WTC11 (cell line): ENCODE data around the gene PKP1. TPM values are rescaled to one million over a fixed set of nuclear protein-coding genes. Genes with fewer than 3 reads are reported as not detected.

Experiments
- ATAC-seq: fragments of 200-7000 bp; cut with Tn5 transposase; 2 replicates; pipeline ENCODE4 v1.10.0; 2021; ENCODE audit warnings: mild to moderate bottlenecking, moderate library complexity
- CTCF ChIA-PET: fragments of 300-600 bp; sonication (Branson Sonifier 250); formaldehyde crosslinking; loops from one replicate; lab custom pipeline; 2021; ENCODE audit warnings: antibody characterized with exemption; lab: Charles Lee
- POLR2A ChIA-PET: fragments of 350-600 bp; sonication (Branson Sonifier 250); formaldehyde crosslinking; loops from one replicate; lab custom pipeline; 2021; ENCODE audit warnings: antibody characterized with exemption; lab: Charles Lee
- DNase-seq: peaks from one replicate; pipeline ENCODE4 v3.0.0; 2021; ENCODE audit warnings: low spot score
- H3K27ac Mint-ChIP-seq: 2 replicates; pipeline ENCODE4 v1.8.0; 2021; ENCODE audit warnings: mixed read lengths
- H3K27me3 Mint-ChIP-seq: 2 replicates; pipeline ENCODE4 v1.8.0; 2021; ENCODE audit warnings: low read depth, mild to moderate bottlenecking, moderate library complexity, mixed read lengths
- H3K36me3 Mint-ChIP-seq: 2 replicates; pipeline ENCODE4 v1.8.0; 2021; ENCODE audit warnings: mixed read lengths
- H3K4me1 Mint-ChIP-seq: 2 replicates; pipeline ENCODE4 v1.8.0; 2022; ENCODE audit warnings: mixed read lengths
- H3K4me3 Mint-ChIP-seq: 2 replicates; pipeline ENCODE4 v1.8.0; 2021; ENCODE audit warnings: mild to moderate bottlenecking, moderate library complexity, mixed read lengths
- H3K9me3 Mint-ChIP-seq: 2 replicates; pipeline ENCODE4 v1.8.0; 2021; ENCODE audit warnings: mixed read lengths
- ATF1 ChIP-seq: sonication (generic); formaldehyde crosslinking; IDR thresholded peaks from 2 replicates; pipeline ENCODE4 v1.8.1; 2023; ENCODE audit warnings: mild to moderate bottlenecking, moderate library complexity, missing genetic modification reagents
- CREB1 ChIP-seq: sonication (generic); formaldehyde crosslinking; IDR thresholded peaks from 2 replicates; pipeline ENCODE4 v1.8.0; 2023; ENCODE audit warnings: mild to moderate bottlenecking, missing genetic modification reagents
- FOXK1 ChIP-seq: sonication (generic); formaldehyde crosslinking; IDR thresholded peaks from 2 replicates; pipeline ENCODE4 v1.8.0; 2022; ENCODE audit warnings: mild to moderate bottlenecking, moderate library complexity, missing genetic modification reagents
- FOXP1 ChIP-seq: sonication (generic); formaldehyde crosslinking; IDR thresholded peaks from 2 replicates; pipeline ENCODE4 v1.8.0; 2022; ENCODE audit warnings: missing genetic modification reagents, mild to moderate bottlenecking, moderate library complexity, borderline replicate concordance
- JUN ChIP-seq: sonication (generic); formaldehyde crosslinking; IDR thresholded peaks from 2 replicates; pipeline ENCODE4 v1.8.0; 2023; ENCODE audit warnings: mild to moderate bottlenecking, missing genetic modification reagents
- KAT7 ChIP-seq: sonication (generic); formaldehyde crosslinking; IDR thresholded peaks from 2 replicates; pipeline ENCODE4 v1.8.1; 2023; ENCODE audit warnings: missing genetic modification reagents, mild to moderate bottlenecking, borderline replicate concordance
- PRRX2 ChIP-seq: fragments of 250-450 bp; sonication (Bioruptor Pico); IDR thresholded peaks from 2 replicates; pipeline ENCODE4 v1.8.0; 2021; ENCODE audit warnings: mild to moderate bottlenecking
- RORB ChIP-seq: fragments of 250-450 bp; sonication (Bioruptor Pico); IDR thresholded peaks from 2 replicates; pipeline ENCODE4 v1.9.0; 2021; ENCODE audit warnings: mild to moderate bottlenecking
- TP53 ChIP-seq: sonication (generic); formaldehyde crosslinking; IDR thresholded peaks from 2 replicates; pipeline ENCODE4 v1.8.1; 2023; ENCODE audit warnings: mild to moderate bottlenecking, missing genetic modification reagents
- ZNF121 ChIP-seq: sonication (generic); formaldehyde crosslinking; IDR thresholded peaks from 2 replicates; pipeline ENCODE4 v1.8.0; 2023; ENCODE audit warnings: missing genetic modification reagents
- ZNF232 ChIP-seq: sonication (generic); formaldehyde crosslinking; IDR thresholded peaks from 2 replicates; pipeline ENCODE4 v1.8.0; 2022; ENCODE audit warnings: mild to moderate bottlenecking, missing genetic modification reagents
- total RNA-seq: library from RNA; stranded (reverse); gene quantifications from 3 replicates; pipeline ENCODE4 v1.2.3, GENCODE V29; 2021
- TF ChIP-seq, protein P1 (sequence below): sonication (generic); formaldehyde crosslinking; IDR thresholded peaks from 2 replicates; pipeline ENCODE4 v1.8.1; 2022; ENCODE audit warnings: mild to moderate bottlenecking, moderate library complexity, missing genetic modification reagents
- TF ChIP-seq, protein P2 (sequence below): sonication (generic); formaldehyde crosslinking; IDR thresholded peaks from 2 replicates; pipeline ENCODE4 v1.8.0; 2023; ENCODE audit warnings: missing genetic modification reagents, mild to moderate bottlenecking, borderline replicate concordance
- TF ChIP-seq, protein P3 (sequence below): fragments of 250-450 bp; sonication (Bioruptor Pico); IDR thresholded peaks from 2 replicates; pipeline ENCODE4 v1.9.0; 2021; ENCODE audit warnings: moderate library complexity, mild to moderate bottlenecking, inconsistent platforms, borderline replicate concordance
- TF ChIP-seq, protein P4 (sequence below): sonication (generic); formaldehyde crosslinking; IDR thresholded peaks from 2 replicates; pipeline ENCODE4 v1.8.1; 2022; ENCODE audit warnings: missing genetic modification reagents, borderline replicate concordance
- TF ChIP-seq, protein P5 (sequence below): sonication (generic); formaldehyde crosslinking; IDR thresholded peaks from 2 replicates; pipeline ENCODE4 v1.8.1; 2023; ENCODE audit warnings: mild to moderate bottlenecking, missing genetic modification reagents
- TF ChIP-seq, protein P6 (sequence below): sonication (generic); formaldehyde crosslinking; IDR thresholded peaks from 2 replicates; pipeline ENCODE4 v1.8.1; 2023; ENCODE audit warnings: mild to moderate bottlenecking, missing genetic modification reagents, borderline replicate concordance
- TF ChIP-seq, protein P7 (sequence below): sonication (generic); formaldehyde crosslinking; conservative IDR thresholded peaks from 2 replicates; pipeline ENCODE4 v1.8.1; 2023; ENCODE audit warnings: mild to moderate bottlenecking, low read depth, missing genetic modification reagents, moderate library complexity

Gene PKP1
- total RNA-seq, 1 experiment from 2014 or later: 0.24 TPM

DNA sequence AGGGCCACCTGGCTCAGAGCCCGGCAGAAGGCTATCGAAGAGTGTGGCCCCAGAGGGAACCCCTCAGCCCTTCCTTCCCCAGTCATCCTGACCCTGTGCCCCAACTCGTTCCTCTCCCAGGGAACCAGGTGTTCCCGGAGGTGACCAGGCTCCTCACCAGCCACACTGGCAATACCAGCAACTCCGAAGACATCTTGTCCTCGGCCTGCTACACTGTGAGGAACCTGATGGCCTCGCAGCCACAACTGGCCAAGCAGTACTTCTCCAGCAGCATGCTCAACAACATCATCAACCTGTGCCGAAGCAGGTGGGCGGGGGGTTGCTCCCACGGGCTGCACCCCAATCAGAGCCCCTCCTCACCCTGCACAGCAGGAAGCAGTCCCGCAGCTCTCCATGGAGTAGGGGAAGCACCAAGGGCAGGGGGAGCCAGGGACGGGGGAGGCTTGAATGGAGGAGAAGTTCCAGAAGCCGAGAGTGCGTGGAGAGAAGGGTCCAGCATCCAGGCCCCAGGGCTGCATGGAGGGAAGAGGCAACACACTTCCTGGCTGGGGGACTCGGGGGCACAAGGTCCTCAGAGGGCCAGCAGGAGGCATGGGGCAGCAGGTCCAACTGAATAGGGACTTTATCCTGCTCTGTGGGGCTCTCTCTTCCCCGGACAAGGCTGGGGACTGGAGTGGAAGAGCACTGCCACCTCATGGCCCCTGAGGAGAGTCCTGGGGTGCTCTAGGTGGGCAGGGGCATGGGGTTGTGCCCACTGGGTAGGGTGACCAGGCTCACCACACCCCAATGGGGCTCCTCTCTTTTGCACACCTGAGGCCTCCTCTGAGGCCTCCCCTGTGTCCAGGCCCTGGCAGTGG, 41.7 kb downstream of the PKP1 start:
- H3K4me1 Mint-ChIP-seq: no peaks in the 10 kb centered on the region
- H3K27me3 Mint-ChIP-seq: no peaks in the 10 kb centered on the region; the same call in 1 of the 2 replicates
- DNase-seq: no peak
- peaks cover 3% of the 10 kb centered on the region; the same call in 1 of the 2 replicates for H3K9me3 Mint-ChIP-seq
- CTCF ChIA-PET: interaction anchor here (1.7 kb wide), 1 partner anchor 110 kb away, joined by 4 read pairs; no protein-coding TSS in a partner anchor
- TF ChIP-seq FOXK1 (CRISPR knock-in tag) (no peak), KAT7 (CRISPR knock-in tag) (no peak), RORB (CRISPR knock-in tag) (no peak), TP53 (CRISPR knock-in tag) (no peak), ZNF121 (CRISPR knock-in tag) (no peak), PRRX2 (CRISPR knock-in tag) (no peak), JUN (CRISPR knock-in tag) (no peak), ZNF232 (CRISPR knock-in tag) (no peak), ATF1 (CRISPR knock-in tag) (no peak), FOXP1 (CRISPR knock-in tag) (no peak), CREB1 (CRISPR knock-in tag) (no peak)
- TF ChIP-seq, protein P1, sequence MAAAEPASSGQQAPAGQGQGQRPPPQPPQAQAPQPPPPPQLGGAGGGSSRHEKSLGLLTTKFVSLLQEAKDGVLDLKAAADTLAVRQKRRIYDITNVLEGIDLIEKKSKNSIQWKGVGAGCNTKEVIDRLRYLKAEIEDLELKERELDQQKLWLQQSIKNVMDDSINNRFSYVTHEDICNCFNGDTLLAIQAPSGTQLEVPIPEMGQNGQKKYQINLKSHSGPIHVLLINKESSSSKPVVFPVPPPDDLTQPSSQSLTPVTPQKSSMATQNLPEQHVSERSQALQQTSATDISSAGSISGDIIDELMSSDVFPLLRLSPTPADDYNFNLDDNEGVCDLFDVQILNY (CRISPR knock-in tag): no peak
- TF ChIP-seq, protein P2, sequence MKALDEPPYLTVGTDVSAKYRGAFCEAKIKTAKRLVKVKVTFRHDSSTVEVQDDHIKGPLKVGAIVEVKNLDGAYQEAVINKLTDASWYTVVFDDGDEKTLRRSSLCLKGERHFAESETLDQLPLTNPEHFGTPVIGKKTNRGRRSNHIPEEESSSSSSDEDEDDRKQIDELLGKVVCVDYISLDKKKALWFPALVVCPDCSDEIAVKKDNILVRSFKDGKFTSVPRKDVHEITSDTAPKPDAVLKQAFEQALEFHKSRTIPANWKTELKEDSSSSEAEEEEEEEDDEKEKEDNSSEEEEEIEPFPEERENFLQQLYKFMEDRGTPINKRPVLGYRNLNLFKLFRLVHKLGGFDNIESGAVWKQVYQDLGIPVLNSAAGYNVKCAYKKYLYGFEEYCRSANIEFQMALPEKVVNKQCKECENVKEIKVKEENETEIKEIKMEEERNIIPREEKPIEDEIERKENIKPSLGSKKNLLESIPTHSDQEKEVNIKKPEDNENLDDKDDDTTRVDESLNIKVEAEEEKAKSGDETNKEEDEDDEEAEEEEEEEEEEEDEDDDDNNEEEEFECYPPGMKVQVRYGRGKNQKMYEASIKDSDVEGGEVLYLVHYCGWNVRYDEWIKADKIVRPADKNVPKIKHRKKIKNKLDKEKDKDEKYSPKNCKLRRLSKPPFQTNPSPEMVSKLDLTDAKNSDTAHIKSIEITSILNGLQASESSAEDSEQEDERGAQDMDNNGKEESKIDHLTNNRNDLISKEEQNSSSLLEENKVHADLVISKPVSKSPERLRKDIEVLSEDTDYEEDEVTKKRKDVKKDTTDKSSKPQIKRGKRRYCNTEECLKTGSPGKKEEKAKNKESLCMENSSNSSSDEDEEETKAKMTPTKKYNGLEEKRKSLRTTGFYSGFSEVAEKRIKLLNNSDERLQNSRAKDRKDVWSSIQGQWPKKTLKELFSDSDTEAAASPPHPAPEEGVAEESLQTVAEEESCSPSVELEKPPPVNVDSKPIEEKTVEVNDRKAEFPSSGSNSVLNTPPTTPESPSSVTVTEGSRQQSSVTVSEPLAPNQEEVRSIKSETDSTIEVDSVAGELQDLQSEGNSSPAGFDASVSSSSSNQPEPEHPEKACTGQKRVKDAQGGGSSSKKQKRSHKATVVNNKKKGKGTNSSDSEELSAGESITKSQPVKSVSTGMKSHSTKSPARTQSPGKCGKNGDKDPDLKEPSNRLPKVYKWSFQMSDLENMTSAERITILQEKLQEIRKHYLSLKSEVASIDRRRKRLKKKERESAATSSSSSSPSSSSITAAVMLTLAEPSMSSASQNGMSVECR: no peak
- TF ChIP-seq, protein P3, sequence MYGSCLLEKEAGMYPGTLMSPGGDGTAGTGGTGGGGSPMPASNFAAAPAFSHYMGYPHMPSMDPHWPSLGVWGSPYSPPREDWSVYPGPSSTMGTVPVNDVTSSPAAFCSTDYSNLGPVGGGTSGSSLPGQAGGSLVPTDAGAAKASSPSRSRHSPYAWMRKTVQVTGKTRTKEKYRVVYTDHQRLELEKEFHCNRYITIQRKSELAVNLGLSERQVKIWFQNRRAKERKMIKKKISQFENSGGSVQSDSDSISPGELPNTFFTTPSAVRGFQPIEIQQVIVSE (CRISPR knock-in tag): no peak
- TF ChIP-seq, protein P4, sequence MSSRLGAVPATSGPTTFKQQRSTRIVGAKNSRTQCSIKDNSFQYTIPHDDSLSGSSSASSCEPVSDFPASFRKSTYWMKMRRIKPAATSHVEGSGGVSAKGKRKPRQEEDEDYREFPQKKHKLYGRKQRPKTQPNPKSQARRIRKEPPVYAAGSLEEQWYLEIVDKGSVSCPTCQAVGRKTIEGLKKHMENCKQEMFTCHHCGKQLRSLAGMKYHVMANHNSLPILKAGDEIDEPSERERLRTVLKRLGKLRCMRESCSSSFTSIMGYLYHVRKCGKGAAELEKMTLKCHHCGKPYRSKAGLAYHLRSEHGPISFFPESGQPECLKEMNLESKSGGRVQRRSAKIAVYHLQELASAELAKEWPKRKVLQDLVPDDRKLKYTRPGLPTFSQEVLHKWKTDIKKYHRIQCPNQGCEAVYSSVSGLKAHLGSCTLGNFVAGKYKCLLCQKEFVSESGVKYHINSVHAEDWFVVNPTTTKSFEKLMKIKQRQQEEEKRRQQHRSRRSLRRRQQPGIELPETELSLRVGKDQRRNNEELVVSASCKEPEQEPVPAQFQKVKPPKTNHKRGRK (CRISPR knock-in tag): no peak
- TF ChIP-seq, protein P5, sequence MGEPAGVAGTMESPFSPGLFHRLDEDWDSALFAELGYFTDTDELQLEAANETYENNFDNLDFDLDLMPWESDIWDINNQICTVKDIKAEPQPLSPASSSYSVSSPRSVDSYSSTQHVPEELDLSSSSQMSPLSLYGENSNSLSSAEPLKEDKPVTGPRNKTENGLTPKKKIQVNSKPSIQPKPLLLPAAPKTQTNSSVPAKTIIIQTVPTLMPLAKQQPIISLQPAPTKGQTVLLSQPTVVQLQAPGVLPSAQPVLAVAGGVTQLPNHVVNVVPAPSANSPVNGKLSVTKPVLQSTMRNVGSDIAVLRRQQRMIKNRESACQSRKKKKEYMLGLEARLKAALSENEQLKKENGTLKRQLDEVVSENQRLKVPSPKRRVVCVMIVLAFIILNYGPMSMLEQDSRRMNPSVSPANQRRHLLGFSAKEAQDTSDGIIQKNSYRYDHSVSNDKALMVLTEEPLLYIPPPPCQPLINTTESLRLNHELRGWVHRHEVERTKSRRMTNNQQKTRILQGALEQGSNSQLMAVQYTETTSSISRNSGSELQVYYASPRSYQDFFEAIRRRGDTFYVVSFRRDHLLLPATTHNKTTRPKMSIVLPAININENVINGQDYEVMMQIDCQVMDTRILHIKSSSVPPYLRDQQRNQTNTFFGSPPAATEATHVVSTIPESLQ (CRISPR knock-in tag): no peak
- TF ChIP-seq, protein P6, sequence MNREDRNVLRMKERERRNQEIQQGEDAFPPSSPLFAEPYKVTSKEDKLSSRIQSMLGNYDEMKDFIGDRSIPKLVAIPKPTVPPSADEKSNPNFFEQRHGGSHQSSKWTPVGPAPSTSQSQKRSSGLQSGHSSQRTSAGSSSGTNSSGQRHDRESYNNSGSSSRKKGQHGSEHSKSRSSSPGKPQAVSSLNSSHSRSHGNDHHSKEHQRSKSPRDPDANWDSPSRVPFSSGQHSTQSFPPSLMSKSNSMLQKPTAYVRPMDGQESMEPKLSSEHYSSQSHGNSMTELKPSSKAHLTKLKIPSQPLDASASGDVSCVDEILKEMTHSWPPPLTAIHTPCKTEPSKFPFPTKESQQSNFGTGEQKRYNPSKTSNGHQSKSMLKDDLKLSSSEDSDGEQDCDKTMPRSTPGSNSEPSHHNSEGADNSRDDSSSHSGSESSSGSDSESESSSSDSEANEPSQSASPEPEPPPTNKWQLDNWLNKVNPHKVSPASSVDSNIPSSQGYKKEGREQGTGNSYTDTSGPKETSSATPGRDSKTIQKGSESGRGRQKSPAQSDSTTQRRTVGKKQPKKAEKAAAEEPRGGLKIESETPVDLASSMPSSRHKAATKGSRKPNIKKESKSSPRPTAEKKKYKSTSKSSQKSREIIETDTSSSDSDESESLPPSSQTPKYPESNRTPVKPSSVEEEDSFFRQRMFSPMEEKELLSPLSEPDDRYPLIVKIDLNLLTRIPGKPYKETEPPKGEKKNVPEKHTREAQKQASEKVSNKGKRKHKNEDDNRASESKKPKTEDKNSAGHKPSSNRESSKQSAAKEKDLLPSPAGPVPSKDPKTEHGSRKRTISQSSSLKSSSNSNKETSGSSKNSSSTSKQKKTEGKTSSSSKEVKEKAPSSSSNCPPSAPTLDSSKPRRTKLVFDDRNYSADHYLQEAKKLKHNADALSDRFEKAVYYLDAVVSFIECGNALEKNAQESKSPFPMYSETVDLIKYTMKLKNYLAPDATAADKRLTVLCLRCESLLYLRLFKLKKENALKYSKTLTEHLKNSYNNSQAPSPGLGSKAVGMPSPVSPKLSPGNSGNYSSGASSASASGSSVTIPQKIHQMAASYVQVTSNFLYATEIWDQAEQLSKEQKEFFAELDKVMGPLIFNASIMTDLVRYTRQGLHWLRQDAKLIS: no peak
- TF ChIP-seq, protein P7, sequence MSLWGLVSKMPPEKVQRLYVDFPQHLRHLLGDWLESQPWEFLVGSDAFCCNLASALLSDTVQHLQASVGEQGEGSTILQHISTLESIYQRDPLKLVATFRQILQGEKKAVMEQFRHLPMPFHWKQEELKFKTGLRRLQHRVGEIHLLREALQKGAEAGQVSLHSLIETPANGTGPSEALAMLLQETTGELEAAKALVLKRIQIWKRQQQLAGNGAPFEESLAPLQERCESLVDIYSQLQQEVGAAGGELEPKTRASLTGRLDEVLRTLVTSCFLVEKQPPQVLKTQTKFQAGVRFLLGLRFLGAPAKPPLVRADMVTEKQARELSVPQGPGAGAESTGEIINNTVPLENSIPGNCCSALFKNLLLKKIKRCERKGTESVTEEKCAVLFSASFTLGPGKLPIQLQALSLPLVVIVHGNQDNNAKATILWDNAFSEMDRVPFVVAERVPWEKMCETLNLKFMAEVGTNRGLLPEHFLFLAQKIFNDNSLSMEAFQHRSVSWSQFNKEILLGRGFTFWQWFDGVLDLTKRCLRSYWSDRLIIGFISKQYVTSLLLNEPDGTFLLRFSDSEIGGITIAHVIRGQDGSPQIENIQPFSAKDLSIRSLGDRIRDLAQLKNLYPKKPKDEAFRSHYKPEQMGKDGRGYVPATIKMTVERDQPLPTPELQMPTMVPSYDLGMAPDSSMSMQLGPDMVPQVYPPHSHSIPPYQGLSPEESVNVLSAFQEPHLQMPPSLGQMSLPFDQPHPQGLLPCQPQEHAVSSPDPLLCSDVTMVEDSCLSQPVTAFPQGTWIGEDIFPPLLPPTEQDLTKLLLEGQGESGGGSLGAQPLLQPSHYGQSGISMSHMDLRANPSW: no peak
- TF ChIP-seq, all 79 proteins: peak for 0
- POLR2A ChIA-PET: no interaction called here
- Mint-ChIP-seq H3K4me3 (no peak overlapping the region), H3K27ac (no peak overlapping the region), H3K36me3 (no peaks in the 10 kb centered on the region)
- no peak for ATAC-seq
